DOHH2 (cell line): ENCODE data around the gene SLC47A2.

ENCODE experiments used
- H3F3A ChIP-seq: fragments of 200-600 bp; sonication (generic), shearing (Covaris generic); 2 replicates; pipeline ENCODE4 v1.6.0; 2016; ENCODE audit warnings: antibody characterized with exemption, mild to moderate bottlenecking; ENCODE audit not compliant: control insufficient read depth, insufficient read depth
- H3K27ac ChIP-seq: fragments of 200-600 bp; sonication (generic); 2 replicates; pipeline ENCODE4 v1.5.1; 2014; ENCODE audit warnings: low read depth, mild to moderate bottlenecking, low read length, moderate library complexity
- H3K27me3 ChIP-seq: fragments of 200-600 bp; sonication (generic); 2 replicates; pipeline ENCODE4 v1.6.1; 2014; ENCODE audit warnings: mild to moderate bottlenecking, low read length, mixed read lengths; ENCODE audit not compliant: control insufficient read depth
- H3K36me3 ChIP-seq: fragments of 200-600 bp; sonication (generic); 2 replicates; pipeline ENCODE4 v1.6.1; 2014; ENCODE audit warnings: mild to moderate bottlenecking, low read length, moderate library complexity, mixed read lengths; ENCODE audit not compliant: control insufficient read depth
- H3K4me1 ChIP-seq: fragments of 200-600 bp; sonication (generic); 2 replicates; pipeline ENCODE4 v1.6.1; 2014; ENCODE audit warnings: mild to moderate bottlenecking, low read length, mixed read lengths; ENCODE audit not compliant: control insufficient read depth
- H3K4me2 ChIP-seq: fragments of 200-600 bp; sonication (generic); 2 replicates; pipeline ENCODE4 v1.6.0; 2014; ENCODE audit warnings: mild to moderate bottlenecking, low read length, moderate library complexity
- H3K4me3 ChIP-seq: fragments of 200-600 bp; sonication (generic); 2 replicates; pipeline ENCODE4 v1.5.1; 2014; ENCODE audit warnings: mild to moderate bottlenecking, low read length, mixed read lengths
- H3K79me2 ChIP-seq: fragments of 200-600 bp; sonication (generic); 2 replicates; pipeline ENCODE4 v1.6.1; 2014; ENCODE audit warnings: mild to moderate bottlenecking, low read length, mixed read lengths; ENCODE audit not compliant: control insufficient read depth
- H3K9me2 ChIP-seq: fragments of 200-600 bp; sonication (generic); replicated peaks from 2 replicates; pipeline ENCODE4 v1.6.1; 2014; ENCODE audit warnings: mild to moderate bottlenecking, low read length, mixed read lengths; ENCODE audit not compliant: control insufficient read depth
- H3K9me3 ChIP-seq: fragments of 200-600 bp; sonication (generic); 2 replicates; pipeline ENCODE4 v1.6.1; 2014; ENCODE audit warnings: antibody characterized with exemption, low read length, mixed read lengths; ENCODE audit not compliant: control insufficient read depth, insufficient read depth
- H4K20me1 ChIP-seq: fragments of 200-600 bp; sonication (generic); 2 replicates; pipeline ENCODE4 v1.6.0; 2014; ENCODE audit warnings: low read depth, mild to moderate bottlenecking, antibody characterized with exemption, low read length, moderate library complexity; ENCODE audit not compliant: control insufficient read depth, insufficient read depth
- EZH2phosphoT487 ChIP-seq: fragments of 200-600 bp; sonication (generic); IDR thresholded peaks from 2 replicates; pipeline ENCODE4 v1.6.1; 2017; ENCODE audit warnings: borderline replicate concordance, mild to moderate bottlenecking, antibody characterized with exemption, low read length, moderate library complexity, mixed read lengths
- TF ChIP-seq, protein P1 (sequence below): fragments of 200-600 bp; sonication (generic); IDR thresholded peaks from one replicate; pipeline ENCODE4 v1.5.1; 2014; ENCODE audit warnings: antibody characterized with exemption, mild to moderate bottlenecking, low read depth, low read length; ENCODE audit not compliant: poor library complexity, severe bottlenecking

Gene SLC47A2

GRCh38 chr17:19723964-19724363 is 7.6 kb upstream of the SLC47A2 start:
- TF ChIP-seq, protein P1, sequence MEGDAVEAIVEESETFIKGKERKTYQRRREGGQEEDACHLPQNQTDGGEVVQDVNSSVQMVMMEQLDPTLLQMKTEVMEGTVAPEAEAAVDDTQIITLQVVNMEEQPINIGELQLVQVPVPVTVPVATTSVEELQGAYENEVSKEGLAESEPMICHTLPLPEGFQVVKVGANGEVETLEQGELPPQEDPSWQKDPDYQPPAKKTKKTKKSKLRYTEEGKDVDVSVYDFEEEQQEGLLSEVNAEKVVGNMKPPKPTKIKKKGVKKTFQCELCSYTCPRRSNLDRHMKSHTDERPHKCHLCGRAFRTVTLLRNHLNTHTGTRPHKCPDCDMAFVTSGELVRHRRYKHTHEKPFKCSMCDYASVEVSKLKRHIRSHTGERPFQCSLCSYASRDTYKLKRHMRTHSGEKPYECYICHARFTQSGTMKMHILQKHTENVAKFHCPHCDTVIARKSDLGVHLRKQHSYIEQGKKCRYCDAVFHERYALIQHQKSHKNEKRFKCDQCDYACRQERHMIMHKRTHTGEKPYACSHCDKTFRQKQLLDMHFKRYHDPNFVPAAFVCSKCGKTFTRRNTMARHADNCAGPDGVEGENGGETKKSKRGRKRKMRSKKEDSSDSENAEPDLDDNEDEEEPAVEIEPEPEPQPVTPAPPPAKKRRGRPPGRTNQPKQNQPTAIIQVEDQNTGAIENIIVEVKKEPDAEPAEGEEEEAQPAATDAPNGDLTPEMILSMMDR, result no peak
- no peak for TF ChIP-seq EZH2phosphoT487
- Histone ChIP-seq H3F3A (no peaks in the 10 kb centered on the region), H3K4me2 (no peak overlapping the region), H3K4me3 (no peak overlapping the region), H3K36me3 (no peaks in the 10 kb centered on the region), H3K27me3 (no peaks in the 10 kb centered on the region), H3K79me2 (no peaks in the 10 kb centered on the region), H3K9me2 (no peaks in the 10 kb centered on the region), H3K27ac (no peak overlapping the region), H3K9me3 (no peaks in the 10 kb centered on the region), H4K20me1 (no peaks in the 10 kb centered on the region), H3K4me1 (no peaks in the 10 kb centered on the region)

- Histone ChIP-seq H3K9me2 (no peaks in the 10 kb centered on the region), H3K9me3 (no peaks in the 10 kb centered on the region), H3K79me2 (no peaks in the 10 kb centered on the region), H3K27ac (no peak overlapping the region), H3K4me2 (no peak overlapping the region), H3K4me3 (no peak overlapping the region), H3K27me3 (no peaks in the 10 kb centered on the region), H3F3A (no peaks in the 10 kb centered on the region), H3K36me3 (no peaks in the 10 kb centered on the region), H3K4me1 (no peaks in the 10 kb centered on the region), H4K20me1 (no peaks in the 10 kb centered on the region)
- TF ChIP-seq, protein P1, result no peak
- TF ChIP-seq EZH2phosphoT487, result no peak
Observed at GRCh38 chr17:19720631-19721426, 4.4 kb upstream of the SLC47A2 start.

GRCh38 chr17:19720210-19720475 is 3.8 kb upstream of the SLC47A2 start:
- Histone ChIP-seq H3K4me1 (no peaks in the 10 kb centered on the region), H3K27me3 (no peaks in the 10 kb centered on the region), H3K4me2 (no peak overlapping the region), H3F3A (no peaks in the 10 kb centered on the region), H3K9me2 (no peaks in the 10 kb centered on the region), H3K79me2 (no peaks in the 10 kb centered on the region), H3K9me3 (no peaks in the 10 kb centered on the region), H4K20me1 (no peaks in the 10 kb centered on the region), H3K36me3 (no peaks in the 10 kb centered on the region), H3K4me3 (no peak overlapping the region), H3K27ac (no peak overlapping the region)
- no peak for TF ChIP-seq EZH2phosphoT487
- TF ChIP-seq, protein P1, result no peak
